GM12872 (cell line): ENCODE measurements around the gene CFAP73.

Source experiments
- TF ChIP-seq, protein P1 (sequence below): IDR thresholded peaks from 3 replicates; pipeline ENCODE4 v1.5.1; 2011; ENCODE audit warnings: low read depth, mild to moderate bottlenecking, low read length, moderate library complexity; ENCODE audit not compliant: insufficient read depth

Gene CFAP73

DNA sequence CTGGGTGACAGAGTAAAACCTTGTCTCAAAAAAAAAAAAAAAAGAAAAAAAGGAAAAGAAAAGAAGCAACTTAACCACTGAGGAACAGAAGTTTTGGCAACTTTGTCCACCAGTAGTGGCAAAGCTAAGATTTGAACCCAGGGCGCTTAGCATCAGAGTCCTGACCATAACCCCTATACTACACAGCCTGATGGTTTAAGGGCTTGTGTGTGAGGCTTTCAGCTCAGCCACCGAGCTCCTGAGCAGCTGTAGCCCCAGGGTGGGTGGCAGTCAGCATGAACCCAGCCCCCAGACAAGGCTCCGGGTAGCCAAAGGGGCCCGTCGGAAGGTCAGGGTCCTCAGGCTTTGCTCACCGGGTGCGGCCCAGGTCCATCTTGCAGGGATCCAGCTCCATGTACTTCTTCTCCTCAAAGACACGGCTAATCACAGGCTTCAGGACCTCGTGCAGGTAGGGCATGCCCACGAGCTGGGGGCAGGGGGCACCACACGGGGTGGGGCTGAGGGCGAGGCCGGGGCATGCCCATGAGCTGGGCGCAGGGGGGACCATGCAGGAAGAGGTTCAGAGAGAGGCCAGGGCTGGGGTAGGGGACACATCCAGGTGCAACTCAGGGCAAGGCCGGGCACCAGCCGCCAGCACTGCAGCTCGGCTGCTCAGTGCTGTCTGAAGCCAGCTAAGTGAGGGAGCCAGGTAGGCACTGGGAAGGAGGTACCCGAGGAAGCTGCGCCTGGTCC, 34.9 kb upstream of the CFAP73 start:
- TF ChIP-seq, protein P1, sequence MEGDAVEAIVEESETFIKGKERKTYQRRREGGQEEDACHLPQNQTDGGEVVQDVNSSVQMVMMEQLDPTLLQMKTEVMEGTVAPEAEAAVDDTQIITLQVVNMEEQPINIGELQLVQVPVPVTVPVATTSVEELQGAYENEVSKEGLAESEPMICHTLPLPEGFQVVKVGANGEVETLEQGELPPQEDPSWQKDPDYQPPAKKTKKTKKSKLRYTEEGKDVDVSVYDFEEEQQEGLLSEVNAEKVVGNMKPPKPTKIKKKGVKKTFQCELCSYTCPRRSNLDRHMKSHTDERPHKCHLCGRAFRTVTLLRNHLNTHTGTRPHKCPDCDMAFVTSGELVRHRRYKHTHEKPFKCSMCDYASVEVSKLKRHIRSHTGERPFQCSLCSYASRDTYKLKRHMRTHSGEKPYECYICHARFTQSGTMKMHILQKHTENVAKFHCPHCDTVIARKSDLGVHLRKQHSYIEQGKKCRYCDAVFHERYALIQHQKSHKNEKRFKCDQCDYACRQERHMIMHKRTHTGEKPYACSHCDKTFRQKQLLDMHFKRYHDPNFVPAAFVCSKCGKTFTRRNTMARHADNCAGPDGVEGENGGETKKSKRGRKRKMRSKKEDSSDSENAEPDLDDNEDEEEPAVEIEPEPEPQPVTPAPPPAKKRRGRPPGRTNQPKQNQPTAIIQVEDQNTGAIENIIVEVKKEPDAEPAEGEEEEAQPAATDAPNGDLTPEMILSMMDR, result no peak

- TF ChIP-seq, protein P1, result no peak
Measured at GRCh38 chr12:113115455-113116126, 33.9 kb upstream of the CFAP73 start.

DNA sequence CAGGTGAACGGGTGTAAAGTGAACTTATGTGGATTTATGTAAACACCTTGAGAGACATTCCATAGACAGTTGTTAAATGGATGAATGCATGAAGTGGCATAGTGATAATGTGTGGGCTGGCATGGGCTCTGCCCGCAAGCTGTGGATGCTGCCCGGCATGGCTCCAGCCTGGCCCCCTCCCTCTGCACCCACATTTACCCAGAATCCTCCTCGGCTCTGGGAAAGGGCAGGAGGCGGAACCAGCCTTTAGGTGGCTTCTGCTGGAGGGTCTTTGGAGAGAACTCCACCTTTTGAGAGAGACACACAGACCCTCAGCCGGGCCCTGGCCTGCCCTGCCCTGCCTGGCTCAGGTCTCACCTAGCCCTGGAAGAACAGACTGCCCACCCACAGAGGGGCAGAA, 32.6 kb upstream of the CFAP73 start:
- TF ChIP-seq, protein P1, result no peak

GRCh38 chr12:113118142-113118541, 31.4 kb upstream of the CFAP73 start:
- TF ChIP-seq, protein P1, result no peak

DNA sequence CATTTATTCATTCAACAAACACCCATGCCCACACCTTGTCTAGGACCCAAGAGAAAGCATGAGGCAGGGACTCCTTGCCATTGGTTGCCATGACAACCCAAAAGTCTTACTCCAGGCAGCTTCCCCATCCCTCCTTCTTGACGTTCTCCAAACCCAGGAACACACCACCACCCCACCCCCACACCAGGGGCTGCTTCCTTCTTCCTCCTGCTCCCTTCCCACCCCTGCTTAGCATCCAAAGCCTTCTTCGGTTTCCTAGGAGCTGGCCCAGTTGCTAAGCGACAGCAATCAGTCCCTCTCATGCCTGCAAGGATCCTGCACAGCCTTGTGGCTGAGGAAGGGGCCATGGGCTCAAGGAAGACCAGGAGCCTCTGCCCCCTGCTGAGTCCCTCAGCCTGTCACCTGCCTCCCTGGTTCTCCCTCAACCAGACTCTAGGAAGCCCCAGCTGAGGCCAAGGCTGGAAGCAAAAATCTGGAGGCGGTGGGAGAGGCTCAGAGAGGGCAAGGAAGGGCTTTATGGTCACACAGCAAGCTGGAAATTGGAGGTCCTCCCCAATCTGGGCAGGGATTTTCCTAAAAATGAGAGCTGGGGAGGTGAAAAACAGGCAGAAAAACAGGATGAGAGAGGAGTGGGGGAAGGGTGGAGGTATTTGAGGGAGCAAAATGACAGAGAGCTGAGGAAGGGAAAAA, 29.4 kb upstream of the CFAP73 start:
- TF ChIP-seq, protein P1, result no peak

- TF ChIP-seq, protein P1, result no peak
Measured at GRCh38 chr12:113120670-113121370, 28.7 kb upstream of the CFAP73 start.

DNA sequence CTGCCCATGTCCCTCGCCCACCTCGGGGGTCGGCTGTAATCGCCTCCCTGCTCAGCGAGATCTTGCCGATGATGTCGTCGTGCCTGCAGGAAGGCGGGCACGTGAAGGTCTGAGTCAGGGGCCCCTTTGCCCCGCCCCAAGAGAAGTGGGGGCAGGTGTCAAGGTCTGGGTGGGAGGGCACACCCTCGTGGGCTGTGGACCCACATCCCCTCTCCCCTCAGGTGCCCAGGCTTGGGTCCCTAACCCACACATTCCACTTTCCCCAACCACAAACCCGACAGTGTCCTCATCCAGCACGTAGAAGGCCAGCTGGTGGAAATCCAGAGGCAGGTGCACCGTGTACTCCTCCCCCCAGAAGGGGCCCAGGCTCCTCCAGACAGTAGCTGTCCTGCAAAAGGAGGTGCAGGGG, 21.7 kb upstream of the CFAP73 start:
- TF ChIP-seq, protein P1, result no peak
